Upper lobe of left lung (tissue), 4 donors: ENCODE data around the gene RHOU.

Source experiments
- EP300 ChIP-seq, 4 donors: sonication (generic); formaldehyde crosslinking; IDR thresholded peaks; one replicate each; pipeline ENCODE4 v1.5.1; 2017; ENCODE audit warnings: antibody characterized with exemption in 4 of 4, control low read depth in 2 of 4
- POLR2A ChIP-seq, 4 donors: fragments of 450-650 bp; IDR thresholded peaks; one replicate each; pipeline ENCODE4 v1.5.1; 2016 to 2017; ENCODE audit warnings: antibody characterized with exemption in 4 of 4, mild to moderate bottlenecking in 2 of 4
- POLR2AphosphoS5 ChIP-seq, 2 donors: sonication (generic); formaldehyde crosslinking; IDR thresholded peaks; one replicate each; pipeline ENCODE4 v1.5.1; 2017; ENCODE audit warnings: antibody characterized with exemption in 2 of 2
- TF ChIP-seq, protein P1 (sequence below), 6 experiments: fragments of 450-650 bp in 4 of 6; fragments of 200-600 bp in 2 of 6; sonication (generic) in 2 of 6; IDR thresholded peaks; one replicate each; pipeline ENCODE4 v1.5.1; 2016 to 2019; ENCODE audit warnings: antibody characterized with exemption in 6 of 6

DNA sequence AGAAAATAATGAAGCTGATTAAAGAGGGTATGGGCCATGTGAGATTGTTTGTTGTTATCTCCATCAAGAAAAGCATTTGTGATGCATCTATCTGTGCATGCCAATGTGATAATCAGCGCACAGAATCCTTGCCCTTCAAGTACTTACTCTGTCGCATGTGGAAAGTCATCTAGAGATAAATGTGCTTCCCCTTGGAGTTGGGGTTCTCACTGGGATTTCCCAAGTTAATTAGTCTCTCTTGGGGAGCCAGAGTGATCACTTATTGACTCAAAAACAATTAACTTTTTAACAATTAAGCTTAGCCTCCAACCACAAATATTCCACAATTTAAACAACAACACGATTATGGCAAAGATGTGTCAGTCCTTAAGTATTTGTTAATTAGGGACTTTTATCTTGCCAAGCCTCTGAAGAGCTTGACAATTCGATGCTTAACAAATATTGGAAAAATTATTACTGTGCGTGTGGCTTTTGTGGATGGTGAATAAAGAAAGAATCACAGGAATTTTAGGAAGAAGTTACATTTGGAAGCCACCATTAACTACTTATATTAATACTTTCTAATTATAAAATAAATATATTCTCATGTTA is 17.5 kb downstream of the RHOU start:
- TF ChIP-seq, protein P1, sequence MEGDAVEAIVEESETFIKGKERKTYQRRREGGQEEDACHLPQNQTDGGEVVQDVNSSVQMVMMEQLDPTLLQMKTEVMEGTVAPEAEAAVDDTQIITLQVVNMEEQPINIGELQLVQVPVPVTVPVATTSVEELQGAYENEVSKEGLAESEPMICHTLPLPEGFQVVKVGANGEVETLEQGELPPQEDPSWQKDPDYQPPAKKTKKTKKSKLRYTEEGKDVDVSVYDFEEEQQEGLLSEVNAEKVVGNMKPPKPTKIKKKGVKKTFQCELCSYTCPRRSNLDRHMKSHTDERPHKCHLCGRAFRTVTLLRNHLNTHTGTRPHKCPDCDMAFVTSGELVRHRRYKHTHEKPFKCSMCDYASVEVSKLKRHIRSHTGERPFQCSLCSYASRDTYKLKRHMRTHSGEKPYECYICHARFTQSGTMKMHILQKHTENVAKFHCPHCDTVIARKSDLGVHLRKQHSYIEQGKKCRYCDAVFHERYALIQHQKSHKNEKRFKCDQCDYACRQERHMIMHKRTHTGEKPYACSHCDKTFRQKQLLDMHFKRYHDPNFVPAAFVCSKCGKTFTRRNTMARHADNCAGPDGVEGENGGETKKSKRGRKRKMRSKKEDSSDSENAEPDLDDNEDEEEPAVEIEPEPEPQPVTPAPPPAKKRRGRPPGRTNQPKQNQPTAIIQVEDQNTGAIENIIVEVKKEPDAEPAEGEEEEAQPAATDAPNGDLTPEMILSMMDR (IDR thresholded peaks at IDR 0.05) = no peak
- no peak for TF ChIP-seq POLR2AphosphoS5 (IDR thresholded peaks at IDR 0.05)
- no peak for TF ChIP-seq POLR2A (IDR thresholded peaks at IDR 0.05)
- no peak for TF ChIP-seq EP300 (IDR thresholded peaks at IDR 0.05)
